Progenitor cell of endocrine pancreas (in vitro differentiated cells): ENCODE results near the gene CIB4. TPM values are rescaled to one million over a fixed set of nuclear protein-coding genes. Genes with fewer than 3 reads are reported as not detected.

Source experiments
- DNase-seq: peaks from one replicate; pipeline ENCODE4 v3.0.0; 2021; ENCODE audit warnings: low spot score; ENCODE audit not compliant: unreplicated experiment
- H3K27ac Mint-ChIP-seq: 2 replicates; pipeline ENCODE4 v1.8.0; 2021; ENCODE audit warnings: mild to moderate bottlenecking, moderate library complexity, mixed read lengths
- H3K27me3 Mint-ChIP-seq: 2 replicates; pipeline ENCODE4 v1.8.0; 2021; ENCODE audit warnings: mixed read lengths
- H3K36me3 Mint-ChIP-seq: 2 replicates; pipeline ENCODE4 v1.8.0; 2022; ENCODE audit warnings: mixed read lengths; ENCODE audit not compliant: insufficient read depth
- H3K4me1 Mint-ChIP-seq: 2 replicates; pipeline ENCODE4 v1.8.0; 2021; ENCODE audit warnings: low read depth, mixed read lengths
- H3K4me3 Mint-ChIP-seq: 2 replicates; pipeline ENCODE4 v1.8.0; 2021; ENCODE audit warnings: low read depth, mild to moderate bottlenecking, moderate library complexity, mixed read lengths
- H3K9me3 Mint-ChIP-seq: 2 replicates; pipeline ENCODE4 v1.8.0; 2021; ENCODE audit warnings: low read depth, mixed read lengths
- CTCF ChIP-seq: fragments of 200-600 bp; sonication (generic); IDR thresholded peaks from one replicate; pipeline ENCODE4 v1.5.0; 2021; ENCODE audit warnings: antibody characterized with exemption, mild to moderate bottlenecking; ENCODE audit not compliant: unreplicated experiment
- total RNA-seq: library from RNA; stranded (reverse); gene quantifications from 2 replicates; pipeline ENCODE4 v1.2.1, GENCODE V29; 2021

Gene CIB4
- total RNA-seq, 1 donor from 2014 or later, result not detected

- DNase-seq, result no peak
- Mint-ChIP-seq H3K27ac (no peak overlapping the region), H3K4me3 (no peak overlapping the region), H3K27me3 (peaks cover 19% of the 10 kb centered on the region), H3K36me3 (no peaks in the 10 kb centered on the region), H3K9me3 (no peaks in the 10 kb centered on the region), H3K4me1 (peaks cover 31% of the 10 kb centered on the region)
- no peak for TF ChIP-seq CTCF
Observed at GRCh38 chr2:26683583-26683982, 42.4 kb upstream of the CIB4 start.

- no peak for TF ChIP-seq CTCF
- Mint-ChIP-seq H3K27ac (no peak overlapping the region), H3K4me3 (no peak overlapping the region), H3K36me3 (no peaks in the 10 kb centered on the region), H3K27me3 (peaks cover 26% of the 10 kb centered on the region), H3K4me1 (peaks cover 17% of the 10 kb centered on the region), H3K9me3 (no peaks in the 10 kb centered on the region)
- DNase-seq, result no peak
Observed at GRCh38 chr2:26682155-26682554, 41.0 kb upstream of the CIB4 start.

GRCh38 chr2:26681656-26682055 is 40.5 kb upstream of the CIB4 start:
- no peak overlapping the region for H3K4me3 Mint-ChIP-seq

GRCh38 chr2:26679867-26680266 is 38.7 kb upstream of the CIB4 start:
- no peaks in the 10 kb centered on the region for H3K9me3 Mint-ChIP-seq
- no peaks in the 10 kb centered on the region for H3K36me3 Mint-ChIP-seq
- TF ChIP-seq CTCF, result no peak
- no peak for DNase-seq
- peaks cover 26% of the 10 kb centered on the region for H3K27me3 Mint-ChIP-seq
- H3K4me1 Mint-ChIP-seq, result no peaks in the 10 kb centered on the region
- H3K27ac Mint-ChIP-seq, result no peak overlapping the region
- no peak overlapping the region for H3K4me3 Mint-ChIP-seq

More at GRCh38 chr2:26681656-26682055, 40.5 kb upstream of the CIB4 start:
- Mint-ChIP-seq H3K9me3 (no peaks in the 10 kb centered on the region), H3K4me1 (peaks cover 12% of the 10 kb centered on the region), H3K27me3 (peaks cover 26% of the 10 kb centered on the region), H3K36me3 (no peaks in the 10 kb centered on the region), H3K27ac (no peak overlapping the region)
- no peak for DNase-seq
- TF ChIP-seq CTCF, result no peak

- no peaks in the 10 kb centered on the region for H3K4me1 Mint-ChIP-seq
- no peak for TF ChIP-seq CTCF
Observed at GRCh38 chr2:26678035-26678434, 36.9 kb upstream of the CIB4 start.

More at GRCh38 chr2:26678035-26678434, 36.9 kb upstream of the CIB4 start:
- Mint-ChIP-seq H3K27ac (no peak overlapping the region), H3K36me3 (no peaks in the 10 kb centered on the region), H3K4me3 (no peak overlapping the region), H3K9me3 (no peaks in the 10 kb centered on the region), H3K27me3 (peaks cover 32% of the 10 kb centered on the region)
- DNase-seq, result no peak
